DOHH2 (cell line): ENCODE data around the gene NCBP3.

Experiments
- CTCF ChIP-seq: fragments of 200-600 bp; sonication (generic); IDR thresholded peaks from one replicate; pipeline ENCODE4 v1.5.1; 2014; ENCODE audit warnings: antibody characterized with exemption, mild to moderate bottlenecking, low read depth, low read length; ENCODE audit not compliant: poor library complexity, severe bottlenecking
- EZH2phosphoT487 ChIP-seq: fragments of 200-600 bp; sonication (generic); IDR thresholded peaks from 2 replicates; pipeline ENCODE4 v1.6.1; 2017; ENCODE audit warnings: borderline replicate concordance, mild to moderate bottlenecking, antibody characterized with exemption, low read length, moderate library complexity, mixed read lengths

- TF ChIP-seq CTCF (no peak), EZH2phosphoT487 (no peak)
These were observed 57.8 kb downstream of the NCBP3 start for GRCh38 chr17:3788200-3788599.
